HG03025 (cell line): ENCODE data around the gene RRM2.
A peak's percentile ranks its signal among the peaks of the same experiment; 100 is the strongest.

ENCODE experiments used
- ATAC-seq: cut with Tn5 transposase; IDR thresholded peaks from one replicate; pipeline ENCODE4 v1.9.1; 2021; ENCODE audit warnings: mild to moderate bottlenecking, moderate library complexity; ENCODE audit not compliant: unreplicated experiment, low FRiP score

RRM2 gene

GRCh38 chr2:10122500-10123280 lies at the start of gene RRM2:
RRM2 (plus strand) TSS chr2:10122739; CDS start chr2:10122799, 60 bp downstream.
- ATAC-seq: peak; percentile 64

GRCh38 chr2:10073706-10074105 lies 48.8 kb upstream of the RRM2 start:
- no peak for ATAC-seq

GRCh38 chr2:10075101-10075500 lies 47.4 kb upstream of the RRM2 start:
- no peak for ATAC-seq

- ATAC-seq: no peak
These were observed 46.8 kb upstream of the RRM2 start for GRCh38 chr2:10075571-10076209.

- no peak for ATAC-seq
These were observed 46.0 kb upstream of the RRM2 start for GRCh38 chr2:10076511-10076910.

GRCh38 chr2:10076988-10077527 lies 45.5 kb upstream of the RRM2 start:
- no peak for ATAC-seq

- ATAC-seq: no peak
These were observed 44.5 kb upstream of the RRM2 start for GRCh38 chr2:10078001-10078400.

- no peak for ATAC-seq
These were observed 43.8 kb upstream of the RRM2 start for GRCh38 chr2:10078704-10079265.

GRCh38 chr2:10079266-10079869 lies 43.2 kb upstream of the RRM2 start:
- no peak for ATAC-seq

GRCh38 chr2:10079870-10080535 lies 42.5 kb upstream of the RRM2 start, which contains the start of gene CYS1:
CYS1 (minus strand) TSS chr2:10080411; CDS start chr2:10080223, 188 bp downstream.
- ATAC-seq: no peak

- no peak for ATAC-seq
These were observed 41.8 kb upstream of the RRM2 start for GRCh38 chr2:10080536-10081304.

- no peak for ATAC-seq
These were observed 39.5 kb upstream of the RRM2 start for GRCh38 chr2:10083046-10083445.

- ATAC-seq: no peak
These were observed 38.8 kb upstream of the RRM2 start for GRCh38 chr2:10083692-10084211.

GRCh38 chr2:10084223-10084865 lies 38.2 kb upstream of the RRM2 start:
- no peak for ATAC-seq

GRCh38 chr2:10085043-10085667 lies 37.4 kb upstream of the RRM2 start:
- ATAC-seq: no peak

- ATAC-seq: no peak
These were observed 36.9 kb upstream of the RRM2 start for GRCh38 chr2:10085668-10086059.

- ATAC-seq: no peak
These were observed 35.6 kb upstream of the RRM2 start for GRCh38 chr2:10086950-10087349.

GRCh38 chr2:10087360-10087759 lies 35.2 kb upstream of the RRM2 start:
- no peak for ATAC-seq
